NCI-H187 (cell line): ENCODE data around the gene TMEM88.

ENCODE experiments used
- DNase-seq, 2 experiments: peaks; one replicate each; lab custom pipeline; 2025; lab: John Stamatoyannopoulos, UW

Gene TMEM88

GRCh38 chr17:7885367-7886226, 30.7 kb downstream of the TMEM88 start:
- peak; percentile 2 to 15 for DNase-seq

- DNase-seq, result peak in 1 of 2 experiments; percentile 6
Observed at GRCh38 chr17:7886227-7887037, 31.6 kb downstream of the TMEM88 start.

GRCh38 chr17:7887038-7887481, 32.2 kb downstream of the TMEM88 start:
- DNase-seq, result no peak

- DNase-seq, result peak; percentile 73 to 84
Observed at GRCh38 chr17:7887482-7888183, 32.8 kb downstream of the TMEM88 start.

- peak in 1 of 2 experiments; percentile 36 for DNase-seq
Observed at GRCh38 chr17:7888184-7888920, 33.5 kb downstream of the TMEM88 start, which contains the start of gene CHD3. Gene CHD3 (plus strand): TSS chr17:7888789. CDS start chr17:7889001, 212 bp downstream.

GRCh38 chr17:7889166-7889955, 34.5 kb downstream of the TMEM88 start:
- peak; percentile 25 to 68 for DNase-seq

- no peak for DNase-seq
Observed at GRCh38 chr17:7893187-7893880, 38.5 kb downstream of the TMEM88 start.

- no peak for DNase-seq
Observed at GRCh38 chr17:7894226-7894625, 39.4 kb downstream of the TMEM88 start.

- DNase-seq, result no peak
Observed at GRCh38 chr17:7894866-7895265, 40.0 kb downstream of the TMEM88 start.

- no peak for DNase-seq
Observed at GRCh38 chr17:7897090-7897489, 42.2 kb downstream of the TMEM88 start.

GRCh38 chr17:7897773-7898172, 42.9 kb downstream of the TMEM88 start:
- DNase-seq, result no peak

GRCh38 chr17:7903154-7904103, 48.6 kb downstream of the TMEM88 start:
- DNase-seq, result peak; percentile 30 to 31
